ENCODE data around the gene EPHA6.
"Not testable (repeated sequence)": the region's sequence is repeated elsewhere in the genome, so short reads cannot be mapped to it uniquely, and the experiment has no call there.

The EPHA6 gene

GRCh38 chr3:97515076-97515475, 700.7 kb downstream of the EPHA6 start:
- no peak overlapping the region for H2AFZ ChIP-seq (ENCODE audit: low read length)
- H3K4me1 ChIP-seq (ENCODE audit: insufficient read depth, low read length, severe bottlenecking), result no peaks in the 10 kb centered on the region
- TF ChIP-seq, protein P1, sequence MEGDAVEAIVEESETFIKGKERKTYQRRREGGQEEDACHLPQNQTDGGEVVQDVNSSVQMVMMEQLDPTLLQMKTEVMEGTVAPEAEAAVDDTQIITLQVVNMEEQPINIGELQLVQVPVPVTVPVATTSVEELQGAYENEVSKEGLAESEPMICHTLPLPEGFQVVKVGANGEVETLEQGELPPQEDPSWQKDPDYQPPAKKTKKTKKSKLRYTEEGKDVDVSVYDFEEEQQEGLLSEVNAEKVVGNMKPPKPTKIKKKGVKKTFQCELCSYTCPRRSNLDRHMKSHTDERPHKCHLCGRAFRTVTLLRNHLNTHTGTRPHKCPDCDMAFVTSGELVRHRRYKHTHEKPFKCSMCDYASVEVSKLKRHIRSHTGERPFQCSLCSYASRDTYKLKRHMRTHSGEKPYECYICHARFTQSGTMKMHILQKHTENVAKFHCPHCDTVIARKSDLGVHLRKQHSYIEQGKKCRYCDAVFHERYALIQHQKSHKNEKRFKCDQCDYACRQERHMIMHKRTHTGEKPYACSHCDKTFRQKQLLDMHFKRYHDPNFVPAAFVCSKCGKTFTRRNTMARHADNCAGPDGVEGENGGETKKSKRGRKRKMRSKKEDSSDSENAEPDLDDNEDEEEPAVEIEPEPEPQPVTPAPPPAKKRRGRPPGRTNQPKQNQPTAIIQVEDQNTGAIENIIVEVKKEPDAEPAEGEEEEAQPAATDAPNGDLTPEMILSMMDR (IDR thresholded peaks at IDR 0.05; ENCODE audit: low read length), result no peak
- TF ChIP-seq EZH2 (IDR thresholded peaks at IDR 0.05; ENCODE audit: borderline replicate concordance, low read length), result no peak
- no peak overlapping the region for H3K9ac ChIP-seq (ENCODE audit: low read length)
- no peak overlapping the region for H3K4me3 ChIP-seq (ENCODE audit: low read depth, low read length, poor library complexity, severe bottlenecking)
- H3K9me2 ChIP-seq (ENCODE audit: low read depth, low read length), result no peaks in the 10 kb centered on the region
- H3K9me3 ChIP-seq (ENCODE audit: low read length), result no peaks in the 10 kb centered on the region
- H3K27ac ChIP-seq (ENCODE audit: low read depth, low read length, poor library complexity, severe bottlenecking), result no peak overlapping the region
- H3K36me3 ChIP-seq (ENCODE audit: insufficient read depth, low read length), result no peaks in the 10 kb centered on the region
- no peaks in the 10 kb centered on the region for H3K79me2 ChIP-seq (ENCODE audit: insufficient read depth, low read length)
- no peak overlapping the region for H3K4me2 ChIP-seq (ENCODE audit: low read length)
- no peaks in the 10 kb centered on the region for H3K27me3 ChIP-seq (ENCODE audit: insufficient read depth, low read length)
- H3F3A ChIP-seq (ENCODE audit: insufficient read depth, low read length), result no peaks in the 10 kb centered on the region
- no peaks in the 10 kb centered on the region for H4K20me1 ChIP-seq (ENCODE audit: insufficient read depth, low read length)

GRCh38 chr3:97530691-97531090, 716.3 kb downstream of the EPHA6 start:
- Histone ChIP-seq H3K9ac (ENCODE audit: low read length) (no peak overlapping the region), H3K27me3 (ENCODE audit: insufficient read depth, low read length) (no peaks in the 10 kb centered on the region), H3K4me3 (ENCODE audit: low read depth, low read length, poor library complexity, severe bottlenecking) (no peak overlapping the region), H3K36me3 (ENCODE audit: insufficient read depth, low read length) (no peaks in the 10 kb centered on the region), H3K9me3 (ENCODE audit: low read length) (no peaks in the 10 kb centered on the region), H3K9me2 (ENCODE audit: low read depth, low read length) (no peaks in the 10 kb centered on the region), H3K27ac (ENCODE audit: low read depth, low read length, poor library complexity, severe bottlenecking) (no peak overlapping the region), H3K79me2 (ENCODE audit: insufficient read depth, low read length) (no peaks in the 10 kb centered on the region), H3F3A (ENCODE audit: insufficient read depth, low read length) (no peaks in the 10 kb centered on the region), H3K4me2 (ENCODE audit: low read length) (no peak overlapping the region), H4K20me1 (ENCODE audit: insufficient read depth, low read length) (no peaks in the 10 kb centered on the region), H3K4me1 (ENCODE audit: insufficient read depth, low read length, severe bottlenecking) (no peaks in the 10 kb centered on the region), H2AFZ (ENCODE audit: low read length) (no peak overlapping the region)
- TF ChIP-seq, protein P1 (IDR thresholded peaks at IDR 0.05; ENCODE audit: low read length), result no peak
- TF ChIP-seq EZH2 (IDR thresholded peaks at IDR 0.05; ENCODE audit: borderline replicate concordance, low read length), result no peak

GRCh38 chr3:97547573-97547972, 733.2 kb downstream of the EPHA6 start:
- H3K4me2 ChIP-seq (ENCODE audit: low read length); H4K20me1 ChIP-seq (ENCODE audit: insufficient read depth, low read length); H3K9me2 ChIP-seq (ENCODE audit: low read depth, low read length); H3K27ac ChIP-seq (ENCODE audit: low read depth, low read length, poor library complexity, severe bottlenecking); H3K79me2 ChIP-seq (ENCODE audit: insufficient read depth, low read length); H3K36me3 ChIP-seq (ENCODE audit: insufficient read depth, low read length); H3K9ac ChIP-seq (ENCODE audit: low read length); H3F3A ChIP-seq (ENCODE audit: insufficient read depth, low read length); H2AFZ ChIP-seq (ENCODE audit: low read length); H3K27me3 ChIP-seq (ENCODE audit: insufficient read depth, low read length); H3K4me1 ChIP-seq (ENCODE audit: insufficient read depth, low read length, severe bottlenecking); H3K9me3 ChIP-seq (ENCODE audit: low read length); H3K4me3 ChIP-seq (ENCODE audit: low read depth, low read length, poor library complexity, severe bottlenecking): not testable (repeated sequence)

DNA sequence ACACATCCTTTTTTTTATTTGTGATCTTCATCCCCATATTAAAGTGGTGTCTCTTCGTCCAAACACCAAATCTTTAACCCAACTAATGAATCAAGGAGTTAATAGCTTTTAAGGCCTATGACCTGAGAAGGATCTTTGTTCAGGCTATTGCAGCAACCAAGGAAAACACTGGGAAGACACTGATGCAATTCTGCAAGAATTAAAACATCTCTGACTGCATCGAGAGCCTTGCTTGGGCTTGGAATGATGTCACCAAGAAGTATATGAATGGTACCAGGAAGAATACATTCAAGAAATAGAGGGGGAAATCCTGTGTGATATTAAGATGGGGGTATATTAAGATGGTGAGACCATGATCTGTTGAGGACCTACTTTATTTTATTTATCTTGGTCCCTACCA, 736.0 kb downstream of the EPHA6 start:
- Histone ChIP-seq H3K9ac (ENCODE audit: low read length) (no peak overlapping the region), H3K36me3 (ENCODE audit: insufficient read depth, low read length) (no peaks in the 10 kb centered on the region), H3K9me2 (ENCODE audit: low read depth, low read length) (no peaks in the 10 kb centered on the region), H3K4me2 (ENCODE audit: low read length) (no peak overlapping the region), H3K4me3 (ENCODE audit: low read depth, low read length, poor library complexity, severe bottlenecking) (no peak overlapping the region), H3F3A (ENCODE audit: insufficient read depth, low read length) (no peaks in the 10 kb centered on the region), H3K9me3 (ENCODE audit: low read length) (no peaks in the 10 kb centered on the region), H3K4me1 (ENCODE audit: insufficient read depth, low read length, severe bottlenecking) (no peaks in the 10 kb centered on the region), H3K79me2 (ENCODE audit: insufficient read depth, low read length) (no peaks in the 10 kb centered on the region), H3K27me3 (ENCODE audit: insufficient read depth, low read length) (no peaks in the 10 kb centered on the region), H4K20me1 (ENCODE audit: insufficient read depth, low read length) (no peaks in the 10 kb centered on the region), H2AFZ (ENCODE audit: low read length) (no peak overlapping the region), H3K27ac (ENCODE audit: low read depth, low read length, poor library complexity, severe bottlenecking) (no peak overlapping the region)
- TF ChIP-seq EZH2 (IDR thresholded peaks at IDR 0.05; ENCODE audit: borderline replicate concordance, low read length), result no peak
- TF ChIP-seq, protein P1 (IDR thresholded peaks at IDR 0.05; ENCODE audit: low read length), result no peak

Measured in OCI-LY1 (cell line).